HCT116 (cell line): Measurements from ENCODE around the gene GABRB3.

ENCODE experiments used
- MAX ChIP-seq: IDR thresholded peaks from 2 replicates; pipeline ENCODE4 v1.6.1; 2012
- POLR2AphosphoS5 ChIP-seq: IDR thresholded peaks from 2 replicates; pipeline ENCODE4 v1.6.1; 2011; ENCODE audit warnings: mild to moderate bottlenecking, low read depth, low read length, moderate library complexity
- RAD21 ChIP-seq: IDR thresholded peaks from 2 replicates; pipeline ENCODE4 v1.6.1; 2012; ENCODE audit warnings: low read depth, mild to moderate bottlenecking
- TF ChIP-seq, protein P1 (sequence below), 3 experiments: fragments of 200-600 bp in 1 of 3; sonication (generic) in 1 of 3; IDR thresholded peaks in 2 of 3; conservative IDR thresholded peaks in 1 of 3; 2 replicates each; pipeline ENCODE4 v1.5.1; 2012 to 2017; ENCODE audit warnings: low read depth in 2 of 3, low read length in 2 of 3, antibody characterized with exemption in 1 of 3, borderline replicate concordance in 1 of 3, control low read depth in 1 of 3, mild to moderate bottlenecking in 1 of 3, mixed read lengths in 1 of 3, mixed run types in 1 of 3, moderate library complexity in 1 of 3; ENCODE audit not compliant: insufficient read depth in 1 of 3
- TF ChIP-seq, protein P2 (sequence below): IDR thresholded peaks from 2 replicates; pipeline ENCODE4 v1.6.1; 2012; ENCODE audit warnings: low read depth

GRCh38 chr15:26805470-26805869 is 32.6 kb upstream of the GABRB3 start:
- TF ChIP-seq, protein P1, sequence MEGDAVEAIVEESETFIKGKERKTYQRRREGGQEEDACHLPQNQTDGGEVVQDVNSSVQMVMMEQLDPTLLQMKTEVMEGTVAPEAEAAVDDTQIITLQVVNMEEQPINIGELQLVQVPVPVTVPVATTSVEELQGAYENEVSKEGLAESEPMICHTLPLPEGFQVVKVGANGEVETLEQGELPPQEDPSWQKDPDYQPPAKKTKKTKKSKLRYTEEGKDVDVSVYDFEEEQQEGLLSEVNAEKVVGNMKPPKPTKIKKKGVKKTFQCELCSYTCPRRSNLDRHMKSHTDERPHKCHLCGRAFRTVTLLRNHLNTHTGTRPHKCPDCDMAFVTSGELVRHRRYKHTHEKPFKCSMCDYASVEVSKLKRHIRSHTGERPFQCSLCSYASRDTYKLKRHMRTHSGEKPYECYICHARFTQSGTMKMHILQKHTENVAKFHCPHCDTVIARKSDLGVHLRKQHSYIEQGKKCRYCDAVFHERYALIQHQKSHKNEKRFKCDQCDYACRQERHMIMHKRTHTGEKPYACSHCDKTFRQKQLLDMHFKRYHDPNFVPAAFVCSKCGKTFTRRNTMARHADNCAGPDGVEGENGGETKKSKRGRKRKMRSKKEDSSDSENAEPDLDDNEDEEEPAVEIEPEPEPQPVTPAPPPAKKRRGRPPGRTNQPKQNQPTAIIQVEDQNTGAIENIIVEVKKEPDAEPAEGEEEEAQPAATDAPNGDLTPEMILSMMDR (IDR thresholded peaks at IDR 0.05 in 2 of 3, conservative IDR thresholded peaks at IDR 0.05 in 1 of 3; ENCODE audit: borderline replicate concordance in 1 of 3, insufficient read depth in 1 of 3, low read depth in 2 of 3, low read length in 2 of 3) = no peak
- TF ChIP-seq POLR2AphosphoS5 (no peak), MAX (no peak), RAD21 (no peak)
- TF ChIP-seq, protein P2, sequence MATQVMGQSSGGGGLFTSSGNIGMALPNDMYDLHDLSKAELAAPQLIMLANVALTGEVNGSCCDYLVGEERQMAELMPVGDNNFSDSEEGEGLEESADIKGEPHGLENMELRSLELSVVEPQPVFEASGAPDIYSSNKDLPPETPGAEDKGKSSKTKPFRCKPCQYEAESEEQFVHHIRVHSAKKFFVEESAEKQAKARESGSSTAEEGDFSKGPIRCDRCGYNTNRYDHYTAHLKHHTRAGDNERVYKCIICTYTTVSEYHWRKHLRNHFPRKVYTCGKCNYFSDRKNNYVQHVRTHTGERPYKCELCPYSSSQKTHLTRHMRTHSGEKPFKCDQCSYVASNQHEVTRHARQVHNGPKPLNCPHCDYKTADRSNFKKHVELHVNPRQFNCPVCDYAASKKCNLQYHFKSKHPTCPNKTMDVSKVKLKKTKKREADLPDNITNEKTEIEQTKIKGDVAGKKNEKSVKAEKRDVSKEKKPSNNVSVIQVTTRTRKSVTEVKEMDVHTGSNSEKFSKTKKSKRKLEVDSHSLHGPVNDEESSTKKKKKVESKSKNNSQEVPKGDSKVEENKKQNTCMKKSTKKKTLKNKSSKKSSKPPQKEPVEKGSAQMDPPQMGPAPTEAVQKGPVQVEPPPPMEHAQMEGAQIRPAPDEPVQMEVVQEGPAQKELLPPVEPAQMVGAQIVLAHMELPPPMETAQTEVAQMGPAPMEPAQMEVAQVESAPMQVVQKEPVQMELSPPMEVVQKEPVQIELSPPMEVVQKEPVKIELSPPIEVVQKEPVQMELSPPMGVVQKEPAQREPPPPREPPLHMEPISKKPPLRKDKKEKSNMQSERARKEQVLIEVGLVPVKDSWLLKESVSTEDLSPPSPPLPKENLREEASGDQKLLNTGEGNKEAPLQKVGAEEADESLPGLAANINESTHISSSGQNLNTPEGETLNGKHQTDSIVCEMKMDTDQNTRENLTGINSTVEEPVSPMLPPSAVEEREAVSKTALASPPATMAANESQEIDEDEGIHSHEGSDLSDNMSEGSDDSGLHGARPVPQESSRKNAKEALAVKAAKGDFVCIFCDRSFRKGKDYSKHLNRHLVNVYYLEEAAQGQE = no peak
